Esophagus squamous epithelium (tissue), 5 donors: ENCODE results near the gene RGS13. TPM values are rescaled to one million over a fixed set of nuclear protein-coding genes. Genes with fewer than 3 reads are reported as not detected.

Source experiments
- DNase-seq: peaks from one replicate; lab custom pipeline; 2025; lab: John Stamatoyannopoulos, UW
- H3K27ac ChIP-seq, 4 donors: fragments of 200-600 bp; sonication (generic); one replicate each; pipeline ENCODE4 v1.5.1; 2016 to 2019; ENCODE audit warnings: mild to moderate bottlenecking in 1 of 4
- H3K27me3 ChIP-seq, 4 donors: fragments of 200-600 bp; sonication (generic); 1 replicate in 3 of 4; 2 replicates in 1 of 4; pipeline versions ENCODE4 v1.5.1 to v1.6.0; 2017 to 2021; ENCODE audit warnings: antibody characterized with exemption in 1 of 4
- H3K36me3 ChIP-seq, 3 donors: fragments of 200-600 bp; sonication (generic); one replicate each; pipeline ENCODE4 v1.5.1; 2016 to 2019
- H3K4me1 ChIP-seq, 3 donors: fragments of 200-600 bp; sonication (generic); one replicate each; pipeline ENCODE4 v1.5.1; 2017 to 2019
- H3K4me3 ChIP-seq, 4 donors: fragments of 200-600 bp; sonication (generic); 1 replicate in 3 of 4; 2 replicates in 1 of 4; pipeline ENCODE4 v1.5.1; 2016 to 2019; ENCODE audit warnings: mild to moderate bottlenecking in 2 of 4, moderate library complexity in 1 of 4
- H3K9me3 ChIP-seq, 3 donors: fragments of 200-600 bp; sonication (generic); one replicate each; pipeline ENCODE4 v1.5.1; 2016 to 2019
- CTCF ChIP-seq, 6 experiments: fragments of 450-650 bp in 4 of 6; fragments of 200-600 bp in 2 of 6; sonication (generic) in 2 of 6; IDR thresholded peaks; one replicate each; pipeline ENCODE4 v1.5.1; 2016 to 2019; ENCODE audit warnings: antibody characterized with exemption in 6 of 6, mild to moderate bottlenecking in 4 of 6, moderate library complexity in 4 of 6
- POLR2A ChIP-seq, 4 donors: fragments of 450-650 bp; IDR thresholded peaks; one replicate each; pipeline ENCODE4 v1.6.1; 2017; ENCODE audit warnings: antibody characterized with exemption in 4 of 4, mild to moderate bottlenecking in 4 of 4, moderate library complexity in 3 of 4
- WGBS, 2 donors: methylation state at CpG; one replicate each; pipeline ENCODE4 v1.1.5; 2018; 5-methylcytosine and 5-hydroxymethylcytosine counted together
- intact Hi-C: fragments of 100-400 bp; cut with DNase I; formaldehyde crosslinking; loops from one replicate; pipeline ENCODE4 v1.15.0; 2022
- total RNA-seq, 4 donors: library from RNA; depleted of rRNA; stranded (reverse); fragments of >200 nt; gene quantifications; one replicate each; pipeline ENCODE4 v1.1.0, GENCODE V29; 2016
- donor health status: DM: yes; HTN: yes; CAD: no.

RGS13 gene
- total RNA-seq, 4 donors from 2014 or later = 0.06 to 2.9 TPM; not detected in 2

DNA sequence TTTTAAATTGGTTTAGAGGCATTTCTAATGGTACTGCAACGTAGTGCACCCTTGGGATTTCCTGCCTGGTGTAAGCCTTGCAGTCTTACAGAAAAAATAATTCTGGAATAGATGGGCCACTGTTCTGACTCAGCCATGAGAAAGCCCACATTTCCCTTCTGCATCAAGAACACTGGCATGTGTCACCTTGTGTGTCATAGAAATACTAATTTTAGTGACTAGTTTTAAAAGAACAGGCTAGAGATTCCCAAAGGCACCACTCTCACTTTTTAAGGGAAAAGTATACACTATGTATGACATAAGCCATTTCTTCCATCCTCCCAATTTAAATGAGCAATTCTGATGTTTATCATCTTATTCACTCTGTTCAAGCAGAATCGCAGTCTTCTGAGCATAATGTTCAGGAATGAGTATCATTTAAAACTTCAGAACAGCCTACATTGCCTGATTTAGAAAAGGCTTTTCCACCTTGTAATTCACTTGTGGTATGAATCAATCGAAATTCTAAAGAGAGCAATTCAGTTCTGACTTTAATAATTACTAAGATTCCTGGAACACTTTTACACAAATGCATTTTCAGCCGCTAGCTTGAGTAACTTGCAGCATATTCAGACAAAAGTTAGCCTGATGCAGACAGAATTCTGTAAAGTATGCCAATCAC, 18.8 kb downstream of the RGS13 start:
- Histone ChIP-seq H3K27ac (no peak overlapping the region), H3K4me3 (no peak overlapping the region), H3K27me3 (no peaks in the 10 kb centered on the region), H3K9me3 (no peaks in the 10 kb centered on the region), H3K4me1 (no peaks in the 10 kb centered on the region), H3K36me3 (no peaks in the 10 kb centered on the region)
- intact Hi-C loops = no loop called here
- WGBS, 2 donors = 61 to 62% methylated on average over 4 of the region's 4 CpGs
- TF ChIP-seq POLR2A (IDR thresholded peaks at IDR 0.05) (no peak), CTCF (IDR thresholded peaks at IDR 0.05) (no peak)
- DNase-seq = no peak

GRCh38 chr1:192657760-192658159, 21.8 kb downstream of the RGS13 start:
- Histone ChIP-seq H3K27me3 (no peaks in the 10 kb centered on the region), H3K4me3 (no peak overlapping the region), H3K36me3 (no peaks in the 10 kb centered on the region), H3K27ac (no peak overlapping the region), H3K9me3 (no peaks in the 10 kb centered on the region), H3K4me1 (no peaks in the 10 kb centered on the region)
- TF ChIP-seq CTCF (IDR thresholded peaks at IDR 0.05) (no peak), POLR2A (IDR thresholded peaks at IDR 0.05) (no peak)
- intact Hi-C loops = no loop called here
- WGBS, 2 donors = 65 to 69% methylated on average over 4 of the region's 4 CpGs
- DNase-seq = no peak

- TF ChIP-seq CTCF (IDR thresholded peaks at IDR 0.05) = no peak
- no peak for TF ChIP-seq POLR2A (IDR thresholded peaks at IDR 0.05)
- intact Hi-C loops = no loop called here
- H3K27me3 ChIP-seq = no peaks in the 10 kb centered on the region
- H3K4me1 ChIP-seq = no peaks in the 10 kb centered on the region
- H3K4me3 ChIP-seq = no peak overlapping the region
- no peak overlapping the region for H3K27ac ChIP-seq
- H3K36me3 ChIP-seq = no peaks in the 10 kb centered on the region
- WGBS, 2 donors = 93% methylated on average over 1 of the region's 1 CpG
- DNase-seq = no peak
- H3K9me3 ChIP-seq = no peaks in the 10 kb centered on the region
Observed at GRCh38 chr1:192658255-192658654, 22.3 kb downstream of the RGS13 start.

- no peak overlapping the region for H3K27ac ChIP-seq
- no peaks in the 10 kb centered on the region for H3K27me3 ChIP-seq
- 80 to 84% methylated on average over 3 of the region's 3 CpGs for WGBS, 2 donors
- H3K4me3 ChIP-seq = no peak overlapping the region
- H3K4me1 ChIP-seq = no peaks in the 10 kb centered on the region
- intact Hi-C loops = no loop called here
- H3K9me3 ChIP-seq = no peaks in the 10 kb centered on the region
- H3K36me3 ChIP-seq = no peaks in the 10 kb centered on the region
- no peak for DNase-seq
- no peak for TF ChIP-seq CTCF (IDR thresholded peaks at IDR 0.05)
- no peak for TF ChIP-seq POLR2A (IDR thresholded peaks at IDR 0.05)
Observed at GRCh38 chr1:192660613-192661012, 24.7 kb downstream of the RGS13 start.

- Histone ChIP-seq H3K4me1 (no peaks in the 10 kb centered on the region), H3K27ac (no peak overlapping the region), H3K9me3 (no peaks in the 10 kb centered on the region), H3K27me3 (no peaks in the 10 kb centered on the region), H3K4me3 (no peak overlapping the region), H3K36me3 (no peaks in the 10 kb centered on the region)
- no peak for TF ChIP-seq POLR2A (IDR thresholded peaks at IDR 0.05)
- TF ChIP-seq CTCF (IDR thresholded peaks at IDR 0.05) = no peak
- intact Hi-C loops = no loop called here
- DNase-seq = no peak
- WGBS, 2 donors = 57% methylated on average over 4 of the region's 5 CpGs; no CpG with 5 or more reads in 1 of the 2 donors
Observed at GRCh38 chr1:192668409-192668983, 32.5 kb downstream of the RGS13 start.
